GM12878 (cell line): ENCODE results near the gene SEC31A. TPM values are rescaled to one million over a fixed set of nuclear protein-coding genes. Genes with fewer than 3 reads are reported as not detected.

Source experiments
- ATF7 ChIP-seq: fragments of 450-650 bp; IDR thresholded peaks from 2 replicates; pipeline ENCODE4 v1.6.1; 2016; ENCODE audit warnings: low read depth, mild to moderate bottlenecking
- CBFB ChIP-seq: IDR thresholded peaks from 2 replicates; pipeline ENCODE4 v1.6.1; 2016; ENCODE audit warnings: antibody characterized with exemption, low read depth
- CEBPB ChIP-seq, 2 experiments: fragments of 150-350 bp in 1 of 2; IDR thresholded peaks; 2 replicates each; pipeline ENCODE4 v1.6.1; 2012 to 2014; ENCODE audit warnings: low read depth in 2 of 2, low read length in 2 of 2, borderline replicate concordance in 1 of 2, inconsistent platforms in 1 of 2
- CHD1 ChIP-seq: IDR thresholded peaks from 2 replicates; pipeline ENCODE4 v1.6.1; 2012; ENCODE audit warnings: low read depth, low read length, improper control_type of control experiment
- CHD2 ChIP-seq: IDR thresholded peaks from 2 replicates; pipeline ENCODE4 v1.6.1; 2011; ENCODE audit warnings: low read depth, low read length, improper control_type of control experiment, borderline replicate concordance
- KAT2A ChIP-seq: conservative IDR thresholded peaks from 2 replicates; pipeline ENCODE4 v1.6.1; 2011; ENCODE audit warnings: low read depth, low read length; ENCODE audit not compliant: control insufficient read depth
- KDM1A ChIP-seq: fragments of 200-600 bp; sonication (generic); IDR thresholded peaks from 2 replicates; pipeline ENCODE4 v1.6.1; 2016; ENCODE audit warnings: borderline replicate concordance
- LARP7 ChIP-seq: fragments of 450-650 bp; IDR thresholded peaks from 2 replicates; pipeline ENCODE4 v1.6.1; 2017; ENCODE audit warnings: mild to moderate bottlenecking
- MEF2A ChIP-seq: IDR thresholded peaks from 2 replicates; pipeline ENCODE4 v1.6.1; 2011; ENCODE audit warnings: low read depth, mild to moderate bottlenecking, low read length, moderate library complexity; ENCODE audit not compliant: insufficient read depth
- MEF2B ChIP-seq: fragments of 450-650 bp; IDR thresholded peaks from 2 replicates; pipeline ENCODE4 v1.6.1; 2018; ENCODE audit warnings: mild to moderate bottlenecking, moderate library complexity; ENCODE audit not compliant: partially characterized antibody, poor library complexity, severe bottlenecking
- MLLT1 ChIP-seq: fragments of 450-650 bp; IDR thresholded peaks from 2 replicates; pipeline ENCODE4 v1.6.1; 2016; ENCODE audit warnings: mild to moderate bottlenecking
- MXI1 ChIP-seq: fragments of 150-350 bp; IDR thresholded peaks from 2 replicates; pipeline ENCODE4 v1.6.1; 2011; ENCODE audit warnings: low read depth, mild to moderate bottlenecking, inconsistent platforms, low read length, improper control_type of control experiment
- NFYB ChIP-seq: IDR thresholded peaks from 2 replicates; pipeline ENCODE4 v1.6.1; 2011; ENCODE audit warnings: low read depth, mild to moderate bottlenecking, low read length, improper control_type of control experiment, moderate library complexity; ENCODE audit not compliant: insufficient read depth
- NRF1 ChIP-seq: conservative IDR thresholded peaks from 2 replicates; pipeline ENCODE4 v1.6.1; 2011; ENCODE audit warnings: mild to moderate bottlenecking, low read depth, low read length, improper control_type of control experiment
- RUNX3 ChIP-seq: IDR thresholded peaks from 2 replicates; pipeline ENCODE4 v1.6.1; 2012; ENCODE audit warnings: low read length, inconsistent platforms
- SIN3A ChIP-seq: IDR thresholded peaks from 2 replicates; pipeline ENCODE4 v1.6.1; 2012; ENCODE audit warnings: low read depth, low read length, improper control_type of control experiment
- SPI1 ChIP-seq: IDR thresholded peaks from 2 replicates; pipeline ENCODE4 v1.6.1; 2011; ENCODE audit warnings: low read depth, mild to moderate bottlenecking, low read length, moderate library complexity, borderline replicate concordance; ENCODE audit not compliant: insufficient read depth
- STAT1 ChIP-seq: fragments of 450-650 bp; conservative IDR thresholded peaks from 2 replicates; pipeline ENCODE4 v1.6.1; 2014; ENCODE audit warnings: antibody characterized with exemption, mild to moderate bottlenecking
- STAT3 ChIP-seq: IDR thresholded peaks from 2 replicates; pipeline ENCODE4 v1.6.1; 2011; ENCODE audit warnings: low read depth, low read length, improper control_type of control experiment
- TCF7 ChIP-seq: IDR thresholded peaks from 2 replicates; pipeline ENCODE4 v1.6.1; 2014; ENCODE audit warnings: antibody characterized with exemption, borderline replicate concordance
- WRNIP1 ChIP-seq: IDR thresholded peaks from 2 replicates; pipeline ENCODE4 v1.6.1; 2011; ENCODE audit warnings: low read depth, low read length, improper control_type of control experiment, borderline replicate concordance
- YBX1 ChIP-seq: fragments of 450-650 bp; IDR thresholded peaks from 2 replicates; pipeline ENCODE4 v1.6.1; 2016; ENCODE audit warnings: antibody characterized with exemption
- ZBED1 ChIP-seq: IDR thresholded peaks from 2 replicates; pipeline ENCODE4 v1.6.1; 2016; ENCODE audit warnings: borderline replicate concordance
- ZBTB4 ChIP-seq: fragments of 450-650 bp; formaldehyde crosslinking; IDR thresholded peaks from 2 replicates; pipeline ENCODE4 v1.4.0; 2022; ENCODE audit warnings: mild to moderate bottlenecking, moderate library complexity
- ZNF24 ChIP-seq: fragments of 450-650 bp; IDR thresholded peaks from 2 replicates; pipeline ENCODE4 v1.6.1; 2017; ENCODE audit warnings: antibody characterized with exemption, mild to moderate bottlenecking
- polyA plus RNA-seq, 11 experiments: library from polyadenylated mRNA; depleted of rRNA in 4 of 11; unstranded in 6 of 11; stranded (reverse) in 5 of 11; fragments of >200 nt; fragmentation: Nextera tagmentation in 4 of 11; fragmentation: Illumina TruSeq in 1 of 11; extraction: Ambion mirVana in 4 of 11; extraction: Trizol in 1 of 11; gene quantifications; 1 replicate in 1 of 11; 2 replicates in 10 of 11; pipeline versions ENCODE4 v1.2.1 to v1.2.3, GENCODE V29; 2011 to 2016; ENCODE audit warnings: inconsistent platforms in 2 of 11, missing spikeins in 2 of 11, low read depth in 1 of 11
- total RNA-seq, 4 experiments: library from RNA; depleted of rRNA in 3 of 4; stranded (reverse); fragments of >200 nt in 3 of 4; fragmentation: Illumina TruSeq in 1 of 4; extraction: Trizol in 1 of 4; gene quantifications; 2 replicates each; pipeline versions ENCODE4 v1.2.1 to v1.2.3, GENCODE V29; 2013 to 2021
- TF ChIP-seq, protein P1 (sequence below): IDR thresholded peaks from 2 replicates; pipeline ENCODE4 v1.6.1; 2012; ENCODE audit warnings: mild to moderate bottlenecking, low read depth, low read length

SEC31A gene
- total and polyA plus RNA-seq, 10 of the 15 experiments (the other 5 are each of a cell fraction or from before 2014, with no cell fraction given): 74.6 to 171 (median 129) TPM

DNA sequence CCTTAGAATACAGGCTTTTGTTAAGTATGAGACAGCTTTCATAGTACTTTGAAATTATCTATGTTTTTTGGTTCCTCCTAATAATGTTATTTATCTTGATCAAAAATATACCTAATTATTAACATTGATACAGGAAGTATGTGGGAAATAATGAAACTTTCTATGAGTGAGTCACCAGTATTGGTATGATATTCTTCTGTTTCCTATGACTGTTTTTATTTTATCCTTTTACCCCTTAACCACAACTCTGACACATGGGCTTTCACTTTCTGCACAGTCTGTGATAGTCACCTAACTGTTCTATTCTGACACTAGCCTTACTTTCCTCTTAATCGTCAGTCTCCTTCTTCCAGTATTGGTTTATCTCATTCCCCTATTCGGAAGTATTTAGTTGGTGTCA, 14.3 kb upstream of the SEC31A start (continued):
- TF ChIP-seq ZBTB4 (CRISPR knock-in tag): no peak
- TF ChIP-seq CHD2: peak; percentile 26; the same call in 1 of the 2 replicates
- TF ChIP-seq ATF7: peak; percentile 96
- TF ChIP-seq MLLT1: peak; percentile 77; the same call in 1 of the 2 replicates
- no peak for TF ChIP-seq NRF1
- TF ChIP-seq RUNX3: peak; percentile 99
- TF ChIP-seq STAT3: no peak
- peak; percentile 34; the same call in 1 of the 2 replicates for TF ChIP-seq ZNF24
- TF ChIP-seq MEF2B: peak; percentile 68
- peak in 1 of 2 experiments; percentile 88; a peak in 1 of 4 replicates for TF ChIP-seq CEBPB (IDR thresholded peaks at IDR 0.05; ENCODE audit: borderline replicate concordance in 1 of 2, low read depth in 2 of 2, low read length in 2 of 2)
- TF ChIP-seq WRNIP1: no peak
- TF ChIP-seq YBX1: no peak
- TF ChIP-seq CBFB: peak; percentile 89
- TF ChIP-seq STAT1: no peak
- no peak for TF ChIP-seq KAT2A
- TF ChIP-seq SPI1: no peak
- TF ChIP-seq MXI1: no peak
- no peak for TF ChIP-seq NFYB
- TF ChIP-seq SIN3A: no peak
- peak; percentile 95 for TF ChIP-seq ZBED1
- TF ChIP-seq MEF2A: peak; percentile 90
- TF ChIP-seq KDM1A: no peak
- peak; percentile 39; the same call in 1 of the 2 replicates for TF ChIP-seq TCF7
- no peak for TF ChIP-seq LARP7
- TF ChIP-seq, protein P1, sequence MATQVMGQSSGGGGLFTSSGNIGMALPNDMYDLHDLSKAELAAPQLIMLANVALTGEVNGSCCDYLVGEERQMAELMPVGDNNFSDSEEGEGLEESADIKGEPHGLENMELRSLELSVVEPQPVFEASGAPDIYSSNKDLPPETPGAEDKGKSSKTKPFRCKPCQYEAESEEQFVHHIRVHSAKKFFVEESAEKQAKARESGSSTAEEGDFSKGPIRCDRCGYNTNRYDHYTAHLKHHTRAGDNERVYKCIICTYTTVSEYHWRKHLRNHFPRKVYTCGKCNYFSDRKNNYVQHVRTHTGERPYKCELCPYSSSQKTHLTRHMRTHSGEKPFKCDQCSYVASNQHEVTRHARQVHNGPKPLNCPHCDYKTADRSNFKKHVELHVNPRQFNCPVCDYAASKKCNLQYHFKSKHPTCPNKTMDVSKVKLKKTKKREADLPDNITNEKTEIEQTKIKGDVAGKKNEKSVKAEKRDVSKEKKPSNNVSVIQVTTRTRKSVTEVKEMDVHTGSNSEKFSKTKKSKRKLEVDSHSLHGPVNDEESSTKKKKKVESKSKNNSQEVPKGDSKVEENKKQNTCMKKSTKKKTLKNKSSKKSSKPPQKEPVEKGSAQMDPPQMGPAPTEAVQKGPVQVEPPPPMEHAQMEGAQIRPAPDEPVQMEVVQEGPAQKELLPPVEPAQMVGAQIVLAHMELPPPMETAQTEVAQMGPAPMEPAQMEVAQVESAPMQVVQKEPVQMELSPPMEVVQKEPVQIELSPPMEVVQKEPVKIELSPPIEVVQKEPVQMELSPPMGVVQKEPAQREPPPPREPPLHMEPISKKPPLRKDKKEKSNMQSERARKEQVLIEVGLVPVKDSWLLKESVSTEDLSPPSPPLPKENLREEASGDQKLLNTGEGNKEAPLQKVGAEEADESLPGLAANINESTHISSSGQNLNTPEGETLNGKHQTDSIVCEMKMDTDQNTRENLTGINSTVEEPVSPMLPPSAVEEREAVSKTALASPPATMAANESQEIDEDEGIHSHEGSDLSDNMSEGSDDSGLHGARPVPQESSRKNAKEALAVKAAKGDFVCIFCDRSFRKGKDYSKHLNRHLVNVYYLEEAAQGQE: no peak
- no peak for TF ChIP-seq CHD1
